Activated CD4-positive, CD25-positive, alpha-beta regulatory T cell treated with anti-CD3 and anti-CD28 coated beads, Interleukin-2, amount 50 U/mL, for 16 hours (primary cell): ENCODE data around the gene THBS4.

Experiments used
- DNase-seq: peaks from one replicate; pipeline ENCODE4 v3.0.0-alpha.2; 2020; ENCODE audit warnings: low read depth, low spot score

Gene THBS4

GRCh38 chr5:80034962-80035821, at the start of gene THBS4:
Gene THBS4, plus strand, starts transcription at chr5:80035348. Its CDS starts 190 bp downstream, at chr5:80035538.
- DNase-seq = no peak

GRCh38 chr5:79986260-79986659, 48.9 kb upstream of the THBS4 start:
- DNase-seq = no peak

- DNase-seq = no peak
Measured at GRCh38 chr5:79990205-79990597, 44.9 kb upstream of the THBS4 start.

- peak; percentile 78 for DNase-seq
Measured at GRCh38 chr5:79990598-79991507, 44.3 kb upstream of the THBS4 start, which contains the start of gene MTX3. Gene MTX3, minus strand, starts transcription at chr5:79991262. Its CDS starts 24 bp downstream, at chr5:79991238.

- DNase-seq = no peak
Measured at GRCh38 chr5:79992891-79993657, 42.1 kb upstream of the THBS4 start.

- no peak for DNase-seq
Measured at GRCh38 chr5:79999722-80000121, 35.4 kb upstream of the THBS4 start.

- no peak for DNase-seq
Measured at GRCh38 chr5:80002677-80003076, 32.5 kb upstream of the THBS4 start.

GRCh38 chr5:80008995-80009765, 26.0 kb upstream of the THBS4 start:
- no peak for DNase-seq

- no peak for DNase-seq
Measured at GRCh38 chr5:80010754-80011392, 24.3 kb upstream of the THBS4 start.

GRCh38 chr5:80025069-80025468, 10.1 kb upstream of the THBS4 start:
- DNase-seq = no peak

- DNase-seq = no peak
Measured at GRCh38 chr5:80026841-80027240, 8.3 kb upstream of the THBS4 start.

- DNase-seq = no peak
Measured at GRCh38 chr5:80031109-80031508, 4.0 kb upstream of the THBS4 start.

- DNase-seq = no peak
Measured at GRCh38 chr5:80033513-80033912, 1.6 kb upstream of the THBS4 start.

- no peak for DNase-seq
Measured at GRCh38 chr5:80034559-80034958, 589 bp upstream of the THBS4 start.

GRCh38 chr5:80035839-80036238, 691 bp downstream of the THBS4 start:
- no peak for DNase-seq

- DNase-seq = no peak
Measured at GRCh38 chr5:80036615-80037014, 1.5 kb downstream of the THBS4 start.

GRCh38 chr5:80037366-80037765, 2.2 kb downstream of the THBS4 start:
- DNase-seq = no peak

- no peak for DNase-seq
Measured at GRCh38 chr5:80039650-80040049, 4.5 kb downstream of the THBS4 start.

GRCh38 chr5:80041527-80041926, 6.4 kb downstream of the THBS4 start:
- DNase-seq = no peak

GRCh38 chr5:80042330-80042729, 7.2 kb downstream of the THBS4 start:
- DNase-seq = no peak
